ENCODE measurements around the gene GTPBP2. TPM values are rescaled to one million over a fixed set of nuclear protein-coding genes. Genes with fewer than 3 reads are reported as not detected.

GTPBP2 gene
- total RNA-seq, 1 donor from 2014 or later = 96.5 TPM

- no peak for DNase-seq (ENCODE audit: low read depth)
- no peaks in the 10 kb centered on the region for H3K36me3 ChIP-seq (ENCODE audit: control insufficient read depth, insufficient read depth, low read length)
Observed at GRCh38 chr6:43613721-43614395, 15.2 kb downstream of the GTPBP2 start.

DNA sequence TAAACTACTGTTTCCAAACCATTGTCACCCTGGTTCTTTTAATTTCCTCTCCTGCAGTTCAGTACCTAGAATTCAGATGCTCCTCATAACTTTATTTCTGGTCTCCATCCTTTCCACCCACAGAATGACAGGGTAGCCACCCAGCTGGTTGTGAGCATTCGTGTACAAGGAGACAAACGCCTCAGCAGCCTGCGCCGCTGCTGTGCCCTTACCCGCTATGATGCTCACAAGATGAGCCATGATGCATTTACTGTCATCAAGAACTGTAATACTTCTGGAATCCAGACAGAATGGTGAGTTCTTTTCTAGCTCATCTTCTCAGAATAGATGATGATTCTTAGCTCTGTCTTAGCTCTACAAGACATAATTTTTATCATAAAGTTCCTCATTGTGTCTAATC, 18.6 kb downstream of the GTPBP2 start:
- H3K36me3 ChIP-seq (ENCODE audit: control insufficient read depth, insufficient read depth, low read length) = no peaks in the 10 kb centered on the region

More at GRCh38 chr6:43613721-43614395, 15.2 kb downstream of the GTPBP2 start:
- H3K27me3 ChIP-seq (ENCODE audit: control insufficient read depth, insufficient read depth, low read length) = no peaks in the 10 kb centered on the region
- H3K4me3 ChIP-seq (ENCODE audit: low read depth, low read length) = no peak overlapping the region
- TF ChIP-seq CTCF (IDR thresholded peaks at IDR 0.05; ENCODE audit: insufficient read depth, low read length, poor library complexity, severe bottlenecking) = no peak

GRCh38 chr6:43609402-43609801, 19.7 kb downstream of the GTPBP2 start:
- Histone ChIP-seq H3K4me3 (ENCODE audit: low read depth, low read length) (no peak overlapping the region), H3K36me3 (ENCODE audit: control insufficient read depth, insufficient read depth, low read length) (no peaks in the 10 kb centered on the region), H3K27me3 (ENCODE audit: control insufficient read depth, insufficient read depth, low read length) (no peaks in the 10 kb centered on the region)
- DNase-seq (ENCODE audit: low read depth) = no peak
- no peak for TF ChIP-seq CTCF (IDR thresholded peaks at IDR 0.05; ENCODE audit: insufficient read depth, low read length, poor library complexity, severe bottlenecking)

More for the DNA sequence above, 18.6 kb downstream of the GTPBP2 start:
- Histone ChIP-seq H3K27me3 (ENCODE audit: control insufficient read depth, insufficient read depth, low read length) (no peaks in the 10 kb centered on the region), H3K4me3 (ENCODE audit: low read depth, low read length) (no peak overlapping the region)
- no peak for DNase-seq (ENCODE audit: low read depth)
- TF ChIP-seq CTCF (IDR thresholded peaks at IDR 0.05; ENCODE audit: insufficient read depth, low read length, poor library complexity, severe bottlenecking) = no peak

DNA sequence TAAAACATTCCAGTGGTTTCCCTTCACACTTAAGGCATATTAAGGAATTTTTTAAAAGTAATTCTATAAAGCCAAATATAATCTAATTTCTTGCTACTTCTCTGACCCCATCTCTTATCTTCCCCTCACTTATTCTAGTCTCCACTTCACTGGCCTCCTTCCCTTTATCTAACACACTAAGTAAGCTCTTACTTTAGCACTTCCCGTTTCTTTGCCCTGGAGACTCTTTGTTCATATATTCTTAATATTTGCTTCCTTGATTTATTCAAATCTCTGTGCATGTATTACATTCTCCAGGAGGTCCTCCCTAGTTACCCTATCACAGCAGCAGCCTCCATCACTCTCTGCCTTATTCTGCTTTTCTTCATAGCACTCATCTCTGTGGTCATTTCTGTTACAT, 20.3 kb downstream of the GTPBP2 start:
- no peak for TF ChIP-seq CTCF (IDR thresholded peaks at IDR 0.05; ENCODE audit: insufficient read depth, low read length, poor library complexity, severe bottlenecking)
- DNase-seq (ENCODE audit: low read depth) = no peak
- Histone ChIP-seq H3K27me3 (ENCODE audit: control insufficient read depth, insufficient read depth, low read length) (no peaks in the 10 kb centered on the region), H3K4me3 (ENCODE audit: low read depth, low read length) (no peak overlapping the region), H3K36me3 (ENCODE audit: control insufficient read depth, insufficient read depth, low read length) (no peaks in the 10 kb centered on the region)

DNA sequence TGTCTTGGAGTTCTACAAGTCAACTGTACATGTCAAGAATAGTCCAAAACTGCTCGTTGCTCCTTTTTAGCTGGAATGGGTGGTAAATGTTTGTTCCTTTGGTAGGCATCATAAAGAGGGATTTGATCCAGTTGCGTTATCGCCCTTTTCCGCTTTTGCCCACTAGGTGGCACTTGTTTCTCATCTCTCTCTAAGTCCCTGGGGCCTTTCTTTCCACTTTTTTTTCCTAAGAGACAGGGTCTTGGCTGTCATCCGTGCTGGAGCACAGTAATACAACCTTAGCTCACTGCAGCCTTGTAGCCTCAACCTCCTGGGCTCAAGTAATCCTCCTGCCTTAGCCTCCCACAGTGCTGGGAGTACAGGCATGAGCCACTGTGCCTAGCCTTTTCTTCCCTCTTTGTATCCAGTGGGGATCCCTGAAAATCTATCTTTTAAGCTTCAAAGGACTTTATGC, 20.7 kb downstream of the GTPBP2 start:
- no peaks in the 10 kb centered on the region for H3K27me3 ChIP-seq (ENCODE audit: control insufficient read depth, insufficient read depth, low read length)
- DNase-seq (ENCODE audit: low read depth) = peak; percentile 55
- H3K36me3 ChIP-seq (ENCODE audit: control insufficient read depth, insufficient read depth, low read length) = no peaks in the 10 kb centered on the region
- no peak overlapping the region for H3K4me3 ChIP-seq (ENCODE audit: low read depth, low read length)
- peak; percentile 89 for TF ChIP-seq CTCF (IDR thresholded peaks at IDR 0.05; ENCODE audit: insufficient read depth, low read length, poor library complexity, severe bottlenecking)

DNA sequence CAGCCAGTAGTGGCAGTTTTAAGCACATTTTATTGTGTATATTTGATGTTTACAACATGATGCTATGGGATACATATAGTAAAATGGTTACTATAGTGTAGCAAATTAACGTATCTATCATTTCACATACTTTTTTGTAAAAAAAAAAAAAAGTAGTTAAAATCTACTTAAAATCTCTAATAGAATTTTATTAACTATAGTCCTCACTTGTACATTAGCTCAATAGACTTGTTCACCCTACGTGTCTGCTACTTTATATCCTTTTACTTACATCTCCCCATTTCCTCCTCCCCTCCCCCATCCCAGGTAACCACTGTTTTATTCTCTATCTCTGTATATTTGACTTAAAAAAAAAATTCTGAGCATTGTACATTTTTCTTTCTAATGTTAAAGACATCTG, 23.0 kb downstream of the GTPBP2 start:
- DNase-seq (ENCODE audit: low read depth) = no peak
- no peak overlapping the region for H3K4me3 ChIP-seq (ENCODE audit: low read depth, low read length)
- no peaks in the 10 kb centered on the region for H3K27me3 ChIP-seq (ENCODE audit: control insufficient read depth, insufficient read depth, low read length)
- H3K36me3 ChIP-seq (ENCODE audit: control insufficient read depth, insufficient read depth, low read length) = no peaks in the 10 kb centered on the region
- no peak for TF ChIP-seq CTCF (IDR thresholded peaks at IDR 0.05; ENCODE audit: insufficient read depth, low read length, poor library complexity, severe bottlenecking)
